Myocyte (in vitro differentiated cells): ENCODE measurements around the gene ARHGAP9. TPM values are rescaled to one million over a fixed set of nuclear protein-coding genes. Genes with fewer than 3 reads are reported as not detected.
"Not testable (repeated sequence)": the region's sequence is repeated elsewhere in the genome, so short reads cannot be mapped to it uniquely, and the experiment has no call there.

Experiments used
- DNase-seq: peaks from one replicate; pipeline ENCODE4 v3.0.0-alpha.2; 2012; ENCODE audit warnings: low read depth
- total RNA-seq: library from RNA; depleted of rRNA; stranded (reverse); fragments of >200 nt; gene quantifications from 2 replicates; pipeline ENCODE4 v1.2.3, GENCODE V29; 2014

Gene ARHGAP9
- total RNA-seq, 1 donor from 2014 or later, result 9.8 TPM

DNA sequence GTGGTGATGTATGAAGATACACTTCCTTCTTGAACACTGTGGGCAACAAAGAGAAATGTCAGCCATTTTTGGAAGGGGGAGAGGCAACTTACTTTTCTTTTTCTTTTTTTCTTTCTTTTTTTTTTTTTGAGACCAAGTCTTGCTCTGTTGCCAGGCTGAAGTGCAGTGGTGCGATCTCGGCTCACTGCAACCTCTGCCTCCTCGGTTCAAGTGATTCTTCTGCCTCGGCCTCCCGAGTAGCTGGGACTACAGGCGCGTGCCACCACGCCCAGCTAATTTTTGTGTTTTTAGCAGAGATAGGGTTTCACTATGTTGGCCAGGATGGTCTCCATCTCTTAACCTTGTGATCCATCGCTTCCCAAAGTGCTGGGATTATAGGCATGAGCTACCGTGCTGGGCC, 38.1 kb upstream of the ARHGAP9 start:
- not testable (repeated sequence) for DNase-seq

DNA sequence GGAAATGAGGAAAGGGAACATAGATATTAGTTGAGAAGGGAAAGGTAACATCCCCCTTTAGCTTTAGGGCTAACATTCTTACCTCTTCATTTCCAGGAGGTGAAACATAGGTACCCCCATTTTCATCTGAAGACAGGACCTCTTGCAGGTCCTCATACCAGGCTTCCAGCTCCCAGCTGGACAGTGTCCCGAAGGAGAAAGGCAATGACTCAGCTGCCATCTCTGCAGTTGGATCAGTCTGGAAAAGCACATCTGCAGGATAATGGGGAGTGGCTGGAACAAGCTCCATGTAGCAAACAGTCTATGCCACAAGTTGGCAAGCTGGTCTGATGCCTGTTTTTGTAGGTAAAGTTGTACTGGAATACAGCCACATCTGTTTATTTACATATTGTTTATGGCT, 37.5 kb upstream of the ARHGAP9 start:
- DNase-seq, result peak; percentile 67

DNA sequence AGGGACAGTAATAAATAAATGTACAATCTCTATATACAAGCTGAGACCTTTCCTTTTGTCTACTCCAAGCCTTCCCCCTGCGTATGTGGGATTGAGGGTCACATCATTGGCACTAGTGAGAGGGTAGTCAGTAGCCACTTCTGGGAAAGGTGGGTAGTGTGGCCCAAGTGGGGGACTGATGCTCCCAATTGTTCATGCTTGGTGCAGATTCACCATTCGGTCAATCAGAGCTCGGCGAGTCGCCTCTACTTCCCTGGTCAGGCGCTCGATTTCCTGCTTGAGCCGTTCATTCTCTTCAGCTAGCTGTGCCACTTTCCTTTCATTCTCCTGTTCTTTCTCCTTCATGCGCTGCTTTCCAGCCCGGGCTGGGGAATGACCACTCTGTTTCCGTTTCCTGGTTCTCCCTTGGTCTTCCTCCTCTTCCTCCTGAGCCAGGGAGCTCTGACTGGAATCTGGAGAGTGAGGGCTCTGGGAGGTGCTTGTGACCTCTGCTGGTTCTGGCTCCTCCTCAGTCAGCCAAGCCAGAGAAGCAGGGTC, 37.0 kb upstream of the ARHGAP9 start:
- no peak for DNase-seq

DNA sequence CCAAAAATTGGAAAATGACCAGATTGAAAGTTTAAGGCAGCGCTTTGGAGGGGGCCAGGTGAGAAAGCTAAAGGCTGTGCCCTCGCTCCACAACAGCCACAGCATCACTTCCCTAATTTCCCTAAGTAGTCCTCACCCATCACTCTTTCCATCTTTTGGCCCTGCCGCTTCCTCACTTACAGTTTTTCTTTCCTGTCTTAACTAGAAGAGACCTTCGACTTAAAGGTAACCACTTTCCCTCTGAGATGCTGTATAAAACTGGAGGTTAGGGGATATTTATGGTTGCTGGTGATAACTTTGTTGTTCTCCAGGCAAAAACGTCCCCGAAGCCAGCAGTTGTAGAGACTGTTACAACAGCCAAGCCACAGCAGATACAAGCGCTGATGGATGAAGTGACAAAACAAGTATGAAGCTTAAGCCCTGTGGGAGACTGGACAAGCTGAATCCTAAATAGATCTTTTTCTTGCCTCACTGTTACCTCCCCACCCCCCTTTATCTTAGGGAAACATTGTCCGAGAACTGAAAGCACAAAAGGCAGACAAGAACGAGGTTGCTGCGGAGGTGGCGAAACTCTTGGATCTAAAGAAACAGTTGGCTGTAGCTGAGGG, 36.4 kb upstream of the ARHGAP9 start:
- no peak for DNase-seq

DNA sequence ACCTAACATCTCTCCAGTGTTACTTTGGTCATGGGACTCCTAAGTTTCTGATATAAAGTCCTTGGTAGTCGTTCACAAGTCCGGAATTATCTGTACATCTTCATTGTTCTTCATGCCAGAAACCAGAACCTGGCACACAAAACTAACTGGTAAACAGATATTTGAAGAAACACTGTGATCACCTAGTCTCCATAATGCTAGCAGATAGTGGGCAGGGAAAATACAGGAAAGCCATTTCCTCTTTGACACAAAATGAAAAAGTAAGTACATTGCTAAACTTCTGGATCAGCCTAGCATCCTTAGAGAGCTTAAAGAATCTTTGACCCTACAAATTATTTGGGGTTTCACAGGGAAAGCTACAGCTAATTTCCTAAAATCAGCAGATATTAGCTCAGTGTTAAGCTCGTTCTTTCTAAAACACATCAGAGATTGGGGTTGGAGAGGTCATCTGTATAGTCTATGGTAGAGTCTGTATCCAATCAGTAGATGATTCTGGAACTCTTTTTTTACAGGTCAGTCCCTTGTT, 35.8 kb upstream of the ARHGAP9 start:
- no peak for DNase-seq

DNA sequence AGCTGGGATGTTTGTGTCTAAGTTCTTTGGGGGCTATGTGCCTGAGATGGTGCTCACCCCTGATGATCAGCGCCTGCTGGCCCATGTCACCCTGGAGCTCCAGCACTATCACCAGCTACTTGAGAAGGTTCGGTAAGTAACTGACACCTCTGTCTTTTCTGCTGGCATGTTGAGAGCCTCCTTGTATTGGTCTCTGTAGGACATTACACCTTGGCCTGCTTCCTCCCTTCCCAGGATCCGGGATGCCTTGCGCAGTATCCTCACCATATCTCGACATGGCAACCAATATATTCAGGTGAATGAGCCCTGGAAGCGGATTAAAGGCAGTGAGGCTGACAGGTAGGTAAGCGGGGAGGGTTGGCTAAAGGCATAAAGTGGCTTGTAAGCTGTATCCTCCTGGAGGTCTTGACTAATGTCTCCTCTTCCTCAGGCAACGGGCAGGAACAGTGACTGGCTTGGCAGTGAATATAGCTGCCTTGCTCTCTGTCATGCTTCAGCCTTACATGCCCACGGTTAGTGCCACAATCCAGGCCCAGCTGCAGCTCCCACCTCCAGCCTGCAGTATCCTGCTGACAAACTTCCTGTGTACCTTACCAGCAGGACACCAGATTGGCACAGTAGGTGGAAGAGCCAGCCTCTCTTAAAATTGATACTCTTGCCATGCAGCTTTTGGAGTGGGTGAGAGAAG, 35.2 kb upstream of the ARHGAP9 start:
- DNase-seq, result no peak

DNA sequence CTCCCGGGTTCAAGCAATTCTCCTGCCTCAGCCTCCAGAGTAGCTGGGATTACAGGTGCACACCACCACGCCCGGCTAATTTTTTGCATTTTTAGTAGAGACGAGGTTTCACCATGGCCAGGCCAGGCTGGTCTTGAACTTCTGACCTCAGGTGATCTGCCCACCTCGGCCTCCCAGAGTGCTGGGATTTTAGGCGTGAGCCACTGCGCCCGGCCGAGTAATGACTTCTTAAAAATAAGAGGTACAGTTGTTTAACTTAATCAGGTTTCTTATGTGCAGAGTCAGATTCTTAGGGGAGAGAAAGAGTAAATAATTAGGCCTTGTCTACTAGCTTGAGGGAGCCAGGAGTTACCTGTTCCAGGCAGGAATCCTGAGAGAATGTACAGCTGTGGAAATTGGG, 34.6 kb upstream of the ARHGAP9 start:
- not testable (repeated sequence) for DNase-seq

DNA sequence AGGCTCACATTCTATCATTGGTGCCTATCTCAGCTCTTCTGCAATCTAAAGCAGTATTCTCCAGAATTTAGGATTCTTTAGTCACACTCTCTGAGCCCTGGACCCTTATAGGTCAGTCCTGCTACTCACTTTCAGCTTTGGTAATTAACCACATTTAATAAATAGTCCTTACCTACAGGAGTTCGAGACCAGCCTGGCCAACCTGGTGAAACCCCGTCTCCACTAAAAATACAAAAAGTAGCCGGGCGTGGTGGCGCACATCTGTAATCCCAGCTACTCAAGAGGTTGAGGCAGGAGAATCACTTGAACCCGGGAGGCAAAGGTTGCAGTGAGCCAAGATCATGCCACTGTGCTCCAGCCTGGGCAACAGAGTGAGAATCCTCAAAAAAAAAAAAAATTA, 34.0 kb upstream of the ARHGAP9 start:
- not testable (repeated sequence) for DNase-seq

DNA sequence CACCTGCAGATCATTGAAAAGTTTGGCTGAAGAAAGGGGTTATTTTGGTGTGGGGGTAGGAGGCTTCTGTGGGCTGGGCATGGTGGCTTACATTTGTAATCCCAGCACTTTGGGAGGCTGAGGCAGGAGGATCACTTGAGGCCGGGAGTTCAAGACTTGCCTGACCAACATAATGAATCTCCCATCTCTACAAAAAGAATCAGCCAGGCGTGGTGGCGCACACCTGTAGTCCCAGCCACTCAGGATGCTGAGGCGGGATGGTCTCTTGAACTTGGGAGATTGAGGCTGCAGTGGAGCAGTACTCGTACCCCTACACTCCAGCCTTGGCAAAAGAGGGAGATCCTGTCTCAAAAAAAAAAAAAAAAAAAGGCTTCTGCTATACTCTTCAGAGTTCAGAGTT, 33.6 kb upstream of the ARHGAP9 start:
- DNase-seq, result no peak

DNA sequence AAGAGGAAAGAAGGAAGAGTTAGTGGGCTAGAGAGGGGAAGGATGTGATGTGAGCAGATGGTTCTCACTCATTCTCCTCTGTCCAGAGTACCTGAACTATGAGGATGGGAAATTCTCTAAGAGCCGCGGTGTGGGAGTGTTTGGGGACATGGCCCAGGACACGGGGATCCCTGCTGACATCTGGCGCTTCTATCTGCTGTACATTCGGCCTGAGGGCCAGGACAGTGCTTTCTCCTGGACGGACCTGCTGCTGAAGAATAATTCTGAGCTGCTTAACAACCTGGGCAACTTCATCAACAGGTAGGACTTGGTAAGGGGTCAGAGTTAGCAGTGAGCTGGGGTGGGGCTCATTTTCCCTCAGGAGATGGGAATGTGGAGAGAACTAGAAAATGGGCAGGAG, 33.0 kb upstream of the ARHGAP9 start:
- no peak for DNase-seq

DNA sequence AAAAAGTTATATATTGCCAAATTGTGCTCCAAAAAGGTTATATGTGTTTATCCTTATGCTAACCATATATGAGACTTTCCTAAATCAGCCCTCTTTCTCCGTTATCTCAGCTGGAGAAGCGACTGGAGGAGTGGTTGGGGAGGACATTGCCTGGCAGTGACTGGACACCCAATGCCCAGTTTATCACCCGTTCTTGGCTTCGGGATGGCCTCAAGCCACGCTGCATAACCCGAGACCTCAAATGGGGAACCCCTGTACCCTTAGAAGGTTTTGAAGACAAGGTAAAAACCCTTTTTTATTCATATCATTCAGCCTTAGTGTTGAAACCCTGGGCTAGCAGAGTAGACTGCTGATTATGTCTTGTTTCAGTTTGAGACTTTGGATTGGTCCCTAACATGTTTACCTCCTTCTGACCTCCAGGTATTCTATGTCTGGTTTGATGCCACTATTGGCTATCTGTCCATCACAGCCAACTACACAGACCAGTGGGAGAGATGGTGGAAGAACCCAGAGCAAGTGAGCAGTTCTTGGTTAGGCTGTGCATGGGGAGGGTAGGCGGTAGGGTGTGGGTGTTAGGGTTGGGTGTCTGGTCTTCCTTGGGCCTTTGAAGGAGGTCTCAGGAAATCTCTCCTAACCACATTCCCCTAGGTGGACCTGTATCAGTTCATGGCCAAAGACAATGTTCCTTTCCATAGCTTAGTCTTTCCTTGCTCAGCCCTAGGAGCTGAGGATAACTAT, 32.1 kb upstream of the ARHGAP9 start:
- DNase-seq, result no peak

DNA sequence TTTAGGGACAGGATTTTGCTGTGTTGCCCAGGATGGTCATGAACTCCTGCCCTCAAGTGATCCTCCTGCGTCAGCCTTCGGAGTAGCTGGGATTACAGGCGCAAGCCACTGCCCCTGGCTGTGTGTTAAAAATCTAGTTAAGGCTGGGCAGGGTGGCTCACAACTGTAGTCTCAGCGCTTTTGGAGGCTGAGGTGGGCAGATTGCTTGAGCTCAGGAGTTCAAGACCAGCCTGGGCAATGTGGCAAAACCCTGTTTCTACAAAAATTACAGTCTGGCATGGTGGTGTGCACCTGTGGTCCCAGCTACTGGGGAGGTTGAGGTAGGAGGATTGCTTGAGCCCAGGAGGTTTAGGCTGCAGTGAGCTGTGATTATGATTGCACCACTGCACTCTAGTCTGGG, 31.5 kb upstream of the ARHGAP9 start:
- DNase-seq, result no peak

DNA sequence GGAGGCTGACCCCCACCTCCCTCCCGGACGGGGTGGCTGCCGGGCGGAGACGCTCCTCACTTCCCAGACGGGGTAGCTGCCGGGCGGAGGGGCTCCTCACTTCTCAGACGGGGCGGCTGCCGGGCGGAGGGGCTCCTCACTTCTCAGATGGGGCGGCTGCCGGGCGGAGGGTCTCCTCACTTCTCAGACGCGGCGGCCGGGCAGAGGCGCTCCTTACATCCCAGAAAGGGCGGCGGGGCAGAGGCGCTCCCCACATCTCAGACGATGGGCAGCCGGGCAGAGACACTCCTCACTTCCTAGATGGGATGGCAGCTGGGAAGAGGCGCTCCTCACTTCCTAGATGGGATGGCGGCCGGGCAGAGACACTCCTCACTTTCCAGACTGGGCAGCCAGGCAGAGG, 28.1 kb upstream of the ARHGAP9 start:
- not testable (repeated sequence) for DNase-seq

DNA sequence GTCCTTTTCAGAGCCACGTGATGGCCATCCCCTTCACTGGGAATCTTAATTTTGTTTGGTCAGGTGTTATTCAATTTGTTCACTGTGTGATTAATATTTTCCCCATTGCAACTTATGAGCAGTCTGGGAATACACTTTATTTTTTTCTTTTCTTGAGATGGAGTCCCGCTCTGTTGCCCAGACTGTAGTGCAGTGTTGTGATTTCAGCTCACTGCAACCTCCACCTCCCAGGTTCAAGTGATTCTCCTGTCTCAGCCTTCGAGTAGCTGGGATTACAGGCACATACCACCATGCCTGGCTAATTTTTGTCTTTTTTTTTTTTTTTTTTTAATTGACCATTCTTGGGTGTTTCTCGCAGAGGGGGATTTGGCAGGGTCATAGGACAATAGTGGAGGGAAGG, 26.9 kb upstream of the ARHGAP9 start:
- DNase-seq, result not testable (repeated sequence)

DNA sequence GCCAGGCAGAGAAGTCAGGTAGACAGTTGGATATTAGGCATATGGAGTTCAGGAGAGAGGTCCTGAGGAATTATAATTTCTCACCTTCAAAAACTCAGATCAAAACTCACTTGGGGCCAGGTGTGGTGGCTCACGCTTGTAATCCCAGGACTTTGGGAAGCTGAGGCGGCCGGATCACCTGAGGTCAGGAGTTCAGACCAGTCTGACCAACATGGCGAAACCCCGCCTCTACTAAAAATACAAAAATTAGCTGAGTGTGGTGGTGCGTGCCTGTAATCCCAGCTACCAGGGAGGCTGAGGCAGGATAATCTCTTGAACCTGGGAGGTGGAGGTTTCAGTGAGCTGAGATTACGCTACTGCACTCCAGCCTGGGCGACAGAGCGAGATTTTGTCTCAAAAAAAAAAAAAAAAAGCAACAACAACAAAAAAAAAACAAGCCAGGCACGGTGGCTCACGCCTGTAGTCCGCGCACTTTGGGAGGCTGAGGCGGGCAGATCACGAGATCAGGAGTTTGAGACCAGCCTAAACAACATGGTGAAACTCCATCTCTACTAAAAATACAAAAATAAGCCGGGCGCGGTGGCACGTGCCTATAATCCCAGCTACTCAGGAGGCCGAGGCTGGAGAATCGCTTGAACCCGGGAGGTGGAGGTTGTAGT, 22.8 kb upstream of the ARHGAP9 start:
- DNase-seq, result not testable (repeated sequence)

DNA sequence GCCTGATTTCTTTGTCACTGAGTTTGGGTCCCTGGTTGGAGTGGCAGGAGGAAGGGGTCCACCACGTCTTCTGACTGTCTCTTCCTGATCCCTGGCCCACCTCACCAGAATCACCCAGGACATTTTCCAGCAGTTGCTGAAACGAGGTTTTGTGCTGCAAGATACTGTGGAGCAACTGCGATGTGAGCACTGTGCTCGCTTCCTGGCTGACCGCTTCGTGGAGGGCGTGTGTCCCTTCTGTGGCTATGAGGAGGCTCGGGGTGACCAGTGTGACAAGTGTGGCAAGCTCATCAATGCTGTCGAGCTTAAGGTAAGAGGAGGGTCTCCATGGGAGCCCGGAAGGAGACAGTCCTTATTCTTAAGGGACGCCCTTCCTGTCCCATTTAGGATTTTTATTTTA, 20.5 kb upstream of the ARHGAP9 start:
- DNase-seq, result no peak

DNA sequence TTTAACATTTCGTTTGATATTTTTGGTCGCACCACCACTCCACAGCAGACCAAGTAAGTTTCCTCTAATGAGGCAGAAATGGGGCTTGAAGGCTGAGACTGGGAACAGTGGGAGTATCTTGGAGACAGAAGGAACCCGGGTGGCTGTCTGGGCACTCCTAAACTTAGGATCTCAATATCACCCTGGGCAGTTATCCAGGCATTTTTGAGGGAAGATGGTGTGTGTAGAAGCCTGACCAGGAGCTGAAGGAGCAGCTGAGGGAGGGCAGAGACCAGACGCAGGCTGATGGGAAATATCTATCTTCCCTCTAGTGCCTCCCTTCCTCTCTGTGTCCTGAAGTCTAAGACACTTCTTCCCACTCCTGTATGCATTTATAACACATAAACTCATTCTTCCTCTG, 18.9 kb upstream of the ARHGAP9 start:
- DNase-seq, result peak; percentile 86

DNA sequence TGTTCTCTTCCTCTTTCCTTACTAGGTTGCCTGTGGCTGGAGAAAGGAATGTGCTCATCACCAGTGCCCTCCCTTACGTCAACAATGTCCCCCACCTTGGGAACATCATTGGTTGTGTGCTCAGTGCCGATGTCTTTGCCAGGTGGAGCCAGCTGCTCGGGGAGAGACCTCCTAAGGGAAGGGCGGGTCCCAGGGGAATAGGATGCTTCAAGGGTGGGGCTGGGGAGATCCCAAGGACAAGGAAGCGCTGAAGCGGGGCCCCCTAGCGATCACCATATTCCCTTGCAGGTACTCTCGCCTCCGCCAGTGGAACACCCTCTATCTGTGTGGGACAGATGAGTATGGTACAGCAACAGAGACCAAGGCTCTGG, 18.5 kb upstream of the ARHGAP9 start:
- peak; percentile 24 for DNase-seq

DNA sequence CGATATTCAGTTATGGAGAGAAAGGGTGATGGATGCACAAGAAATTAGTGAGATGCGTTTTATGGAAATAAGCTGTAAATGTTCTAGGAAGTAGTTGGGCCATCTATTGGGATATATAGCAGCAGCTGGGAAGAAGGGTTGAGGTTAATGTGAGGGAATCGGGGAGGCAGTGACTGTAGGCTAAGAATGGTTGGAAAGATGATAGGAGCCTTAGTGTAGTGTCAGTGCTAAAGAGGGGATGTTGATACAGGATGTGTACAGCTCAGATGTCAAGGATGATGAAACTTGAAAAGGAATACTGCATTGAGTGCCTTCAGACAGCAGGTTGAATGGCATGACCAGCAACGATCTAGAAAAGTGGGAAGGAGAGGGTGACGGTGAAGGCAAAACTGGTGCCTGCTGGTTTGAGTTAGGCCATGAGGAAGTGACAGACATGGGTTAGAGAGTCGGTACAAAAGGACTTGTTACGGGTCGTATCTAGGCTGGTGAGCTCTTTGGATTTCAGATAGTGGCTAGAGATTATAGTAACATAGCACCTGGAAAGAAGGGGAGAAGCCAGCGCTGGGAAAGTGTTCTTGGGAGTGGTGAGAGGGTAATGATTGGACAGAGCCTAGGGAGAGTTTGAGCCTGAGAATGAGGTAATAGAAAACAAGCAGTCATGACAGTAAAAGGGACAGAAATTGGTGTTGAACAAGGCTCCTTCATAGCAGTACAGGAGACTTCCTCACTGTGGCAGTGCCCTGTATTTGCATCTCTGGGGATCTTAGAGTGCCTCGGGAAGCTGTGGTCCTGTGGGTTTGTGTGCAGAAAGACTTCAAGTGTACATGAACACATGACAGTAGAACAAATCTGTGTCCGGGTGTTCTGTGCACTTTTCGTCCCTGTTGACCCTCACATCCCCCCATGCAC, 17.8 kb upstream of the ARHGAP9 start:
- DNase-seq, result no peak

DNA sequence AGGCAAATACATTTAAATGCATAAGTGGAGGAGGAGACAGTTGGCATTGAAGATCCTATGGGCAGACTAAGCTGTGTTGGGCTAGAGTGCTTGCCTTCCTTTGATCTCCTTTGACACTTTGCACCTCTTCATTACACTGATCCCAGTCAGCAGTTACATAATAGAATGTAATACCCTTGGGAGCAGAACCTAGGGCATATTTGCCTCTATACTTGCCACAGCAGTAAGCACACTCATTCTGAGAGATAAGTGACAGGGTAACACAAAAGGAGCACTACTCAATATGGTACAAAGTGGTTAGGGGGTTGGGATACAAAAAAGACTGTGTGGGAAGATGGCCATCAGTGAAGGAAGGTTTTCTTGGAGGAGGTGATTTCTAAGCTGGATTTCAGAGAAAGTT, 17.2 kb upstream of the ARHGAP9 start:
- DNase-seq, result no peak
